HG03432 (cell line): ENCODE measurements around the gene SLC6A11.

Experiments
- ATAC-seq: cut with Tn5 transposase; IDR thresholded peaks from one replicate; pipeline ENCODE4 v1.9.1; 2021; ENCODE audit warnings: mild to moderate bottlenecking, moderate library complexity; ENCODE audit not compliant: unreplicated experiment

Gene SLC6A11

DNA sequence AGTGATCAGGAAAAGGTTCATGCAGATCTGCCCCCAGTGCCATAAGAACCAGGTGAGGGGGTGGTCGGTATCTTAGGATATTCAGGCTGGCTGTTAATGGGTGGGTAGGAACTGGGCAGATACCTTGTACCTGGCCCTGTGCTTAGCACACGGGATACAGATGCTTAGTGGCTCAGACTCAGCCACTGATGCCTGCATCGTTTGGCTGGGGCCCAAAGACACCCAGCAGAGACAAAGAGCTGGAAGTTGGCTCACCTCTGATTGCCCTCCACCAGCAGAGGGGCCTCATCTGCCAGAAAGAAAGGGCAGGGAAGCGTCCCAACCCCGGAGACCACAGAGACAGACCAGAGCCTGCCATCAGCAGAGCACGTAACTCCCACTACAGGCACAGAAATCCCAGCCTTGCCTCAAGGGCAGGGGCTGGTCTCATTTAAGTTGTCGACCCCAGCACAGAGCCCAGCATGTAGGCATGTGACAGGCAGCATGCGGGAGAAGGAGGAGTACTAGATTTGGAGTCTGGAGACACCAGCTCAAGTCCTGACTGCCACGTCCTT, 112.5 kb downstream of the SLC6A11 start:
- no peak for ATAC-seq

DNA sequence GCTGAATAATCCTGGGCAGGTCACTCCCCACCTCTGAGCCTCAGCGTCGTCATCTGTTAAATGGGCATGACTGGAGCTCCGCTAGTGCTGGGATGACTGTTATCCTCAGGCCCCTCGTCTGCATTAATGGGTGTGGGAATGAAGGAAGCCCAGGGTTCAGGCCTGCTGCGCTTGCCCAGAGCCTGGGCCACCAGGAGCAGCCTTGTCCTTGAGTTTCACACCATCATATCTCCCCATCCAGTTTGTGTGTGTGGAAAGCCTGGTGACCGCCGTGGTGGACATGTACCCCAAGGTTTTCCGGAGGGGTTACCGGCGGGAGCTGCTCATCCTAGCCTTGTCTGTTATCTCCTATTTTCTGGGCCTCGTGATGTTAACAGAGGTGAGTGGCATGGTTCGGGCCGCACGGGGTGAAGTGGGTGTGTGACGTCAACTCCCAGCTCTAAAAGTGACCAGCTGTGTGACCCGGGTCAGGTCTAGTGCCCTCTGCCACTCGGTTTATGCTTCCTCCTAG, 113.0 kb downstream of the SLC6A11 start:
- ATAC-seq, result no peak

- ATAC-seq, result no peak
Measured at GRCh38 chr3:10929978-10930665, 114.1 kb downstream of the SLC6A11 start.

- ATAC-seq, result no peak
Measured at GRCh38 chr3:10930666-10931040, 114.6 kb downstream of the SLC6A11 start.

DNA sequence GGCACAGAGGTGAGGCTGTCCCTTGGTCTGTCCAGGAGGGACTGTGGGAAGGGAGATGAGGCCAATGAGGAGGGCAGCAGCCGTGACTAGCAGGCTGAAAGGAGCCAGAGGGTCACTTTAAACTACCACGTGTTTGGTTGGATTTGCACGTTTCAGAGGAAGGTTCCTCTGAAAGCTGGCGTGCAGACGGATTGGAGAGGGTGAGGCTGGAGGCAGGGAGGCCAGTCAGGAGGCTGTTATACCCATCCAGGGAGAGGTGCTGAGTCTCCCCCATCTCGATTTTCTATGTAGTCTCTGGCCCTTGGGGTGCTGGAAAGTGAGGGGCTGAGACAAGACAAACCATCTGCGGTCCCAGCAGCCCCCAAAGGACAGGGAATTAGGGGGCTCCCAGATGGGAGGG, 116.6 kb downstream of the SLC6A11 start:
- no peak for ATAC-seq

DNA sequence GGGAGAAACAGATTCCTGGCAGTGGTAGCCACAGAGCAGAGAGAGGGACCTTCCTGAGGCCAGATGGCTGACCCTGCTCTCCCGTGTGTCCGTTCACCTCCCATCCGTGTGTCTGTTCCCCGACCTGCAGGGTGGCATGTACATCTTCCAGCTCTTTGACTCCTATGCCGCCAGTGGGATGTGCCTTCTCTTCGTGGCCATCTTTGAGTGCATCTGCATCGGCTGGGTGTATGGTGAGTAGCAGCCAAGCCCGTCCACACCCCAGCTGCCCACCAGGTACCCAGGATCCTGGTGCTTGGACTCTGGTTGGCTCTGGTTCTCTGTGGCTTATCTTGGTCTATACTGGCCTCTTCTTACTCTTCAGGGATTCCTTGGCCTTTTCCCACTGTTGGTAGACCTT, 117.0 kb downstream of the SLC6A11 start:
- no peak for ATAC-seq

DNA sequence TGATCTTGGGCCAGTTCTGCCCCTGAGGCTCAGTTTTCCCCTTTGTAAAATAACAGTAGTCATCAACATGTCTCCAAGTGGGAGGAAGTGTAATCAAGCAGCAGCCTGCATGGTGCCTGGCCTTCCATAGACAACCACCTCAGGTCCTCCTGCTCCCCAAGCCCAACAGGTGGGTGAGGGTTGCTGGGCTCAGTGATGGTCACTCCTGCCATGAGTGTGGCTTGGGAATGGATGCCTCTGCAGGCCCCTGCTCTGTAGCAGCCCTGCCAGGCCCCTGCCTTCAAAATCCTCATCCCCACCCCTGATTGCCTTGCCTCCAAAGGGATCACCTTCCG, 117.4 kb downstream of the SLC6A11 start:
- ATAC-seq, result no peak

DNA sequence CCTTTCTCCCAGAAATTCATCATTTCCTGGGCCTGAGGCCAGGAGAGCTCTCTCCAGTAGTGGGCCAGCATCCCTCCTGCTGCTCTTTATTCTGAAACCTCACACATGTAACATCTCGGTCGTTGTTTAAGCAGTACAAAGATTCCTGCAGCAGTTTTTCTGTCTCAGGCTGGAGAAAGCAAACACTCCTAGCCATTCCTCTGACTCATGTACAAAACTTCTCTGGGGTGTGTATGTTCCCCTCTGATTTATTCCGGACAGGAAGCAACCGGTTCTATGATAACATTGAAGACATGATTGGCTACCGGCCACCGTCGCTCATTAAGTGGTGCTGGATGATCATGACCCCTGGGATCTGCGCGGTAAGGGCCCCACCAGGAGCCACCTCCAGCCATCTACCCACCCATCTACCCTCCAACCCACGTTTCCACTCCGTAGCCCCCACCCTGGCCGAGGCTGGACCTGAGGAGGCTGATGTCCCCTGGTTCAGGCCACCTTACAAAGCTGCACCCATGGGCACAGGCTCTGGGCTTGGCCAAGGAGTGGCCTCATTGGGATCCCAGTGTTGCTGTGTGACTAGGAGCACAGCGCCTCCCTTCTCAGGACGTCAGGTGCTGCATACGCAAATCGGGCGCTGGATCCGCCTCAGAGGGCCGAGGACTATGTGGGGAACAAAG, 117.9 kb downstream of the SLC6A11 start:
- no peak for ATAC-seq

DNA sequence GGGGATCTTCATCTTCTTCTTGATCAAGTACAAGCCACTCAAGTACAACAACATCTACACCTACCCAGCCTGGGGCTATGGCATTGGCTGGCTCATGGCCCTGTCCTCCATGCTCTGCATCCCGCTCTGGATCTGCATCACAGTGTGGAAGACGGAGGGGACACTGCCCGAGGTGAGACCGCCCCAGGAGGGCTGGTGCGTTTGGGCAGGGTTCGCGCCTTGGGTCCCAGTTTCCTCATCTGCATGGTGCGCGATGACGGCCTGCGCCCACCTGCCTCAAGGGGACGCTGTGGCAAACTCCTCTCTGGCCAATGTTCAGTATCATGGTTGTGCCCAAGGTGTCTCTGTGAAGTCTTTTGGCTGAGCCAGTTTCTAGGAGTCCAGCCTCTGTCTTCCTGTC, 119.0 kb downstream of the SLC6A11 start:
- no peak for ATAC-seq

DNA sequence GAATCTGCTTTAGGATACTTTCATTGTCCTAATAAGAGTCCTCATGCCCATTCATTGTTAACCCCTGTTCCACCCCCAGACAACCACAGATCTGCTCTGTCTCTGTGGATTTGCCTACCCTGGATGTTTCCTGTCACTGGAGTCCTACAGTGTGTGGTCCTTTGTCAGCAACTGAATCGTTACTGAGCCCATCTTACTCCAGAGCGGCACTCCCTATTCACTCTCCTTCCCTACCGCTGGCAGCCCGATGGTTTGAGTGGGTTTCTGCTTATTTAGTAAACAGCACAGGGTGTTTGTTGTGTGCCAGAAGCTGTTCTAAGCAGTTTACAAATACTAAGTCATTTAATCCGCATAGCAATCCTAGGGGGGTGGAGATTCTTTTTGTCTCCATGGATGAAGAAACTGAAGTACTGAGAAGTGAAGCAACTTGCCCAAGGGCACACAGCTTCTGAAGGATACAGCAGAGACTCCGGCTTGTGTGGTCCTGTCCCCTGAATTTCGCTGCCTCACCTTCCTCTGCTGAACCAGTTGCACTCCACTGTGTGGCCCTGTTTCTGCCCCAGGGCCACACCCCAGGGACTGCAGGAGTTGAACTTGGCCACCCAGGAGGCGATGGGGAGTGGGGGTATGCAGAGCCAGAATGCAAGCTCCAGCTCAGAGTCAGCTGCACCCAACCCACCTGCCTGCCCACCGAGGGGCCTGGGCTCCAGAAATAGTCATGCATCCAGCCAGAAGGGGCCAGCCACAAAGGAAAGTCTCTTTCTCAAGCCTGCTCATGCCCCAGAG, 120.0 kb downstream of the SLC6A11 start:
- no peak for ATAC-seq

DNA sequence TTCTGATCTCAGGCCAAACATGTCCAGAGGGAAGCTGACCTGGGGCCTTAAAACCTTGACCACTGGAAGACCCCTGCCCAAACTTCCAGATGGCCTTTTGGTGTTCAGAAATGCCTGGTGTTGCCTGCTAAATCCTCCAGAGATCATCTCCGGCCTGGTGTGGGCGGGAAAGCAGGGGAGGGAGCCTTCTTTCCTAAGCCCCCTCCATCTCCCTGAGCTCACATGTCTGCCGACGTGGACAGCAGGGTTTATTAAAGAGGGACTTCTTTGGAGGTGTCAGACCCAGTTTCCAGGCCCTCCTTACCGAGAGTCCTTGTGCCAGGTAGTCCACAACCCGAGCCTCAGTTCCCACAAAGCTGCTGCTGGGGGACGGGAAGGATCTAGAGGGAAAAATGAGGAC, 120.7 kb downstream of the SLC6A11 start:
- ATAC-seq, result no peak

DNA sequence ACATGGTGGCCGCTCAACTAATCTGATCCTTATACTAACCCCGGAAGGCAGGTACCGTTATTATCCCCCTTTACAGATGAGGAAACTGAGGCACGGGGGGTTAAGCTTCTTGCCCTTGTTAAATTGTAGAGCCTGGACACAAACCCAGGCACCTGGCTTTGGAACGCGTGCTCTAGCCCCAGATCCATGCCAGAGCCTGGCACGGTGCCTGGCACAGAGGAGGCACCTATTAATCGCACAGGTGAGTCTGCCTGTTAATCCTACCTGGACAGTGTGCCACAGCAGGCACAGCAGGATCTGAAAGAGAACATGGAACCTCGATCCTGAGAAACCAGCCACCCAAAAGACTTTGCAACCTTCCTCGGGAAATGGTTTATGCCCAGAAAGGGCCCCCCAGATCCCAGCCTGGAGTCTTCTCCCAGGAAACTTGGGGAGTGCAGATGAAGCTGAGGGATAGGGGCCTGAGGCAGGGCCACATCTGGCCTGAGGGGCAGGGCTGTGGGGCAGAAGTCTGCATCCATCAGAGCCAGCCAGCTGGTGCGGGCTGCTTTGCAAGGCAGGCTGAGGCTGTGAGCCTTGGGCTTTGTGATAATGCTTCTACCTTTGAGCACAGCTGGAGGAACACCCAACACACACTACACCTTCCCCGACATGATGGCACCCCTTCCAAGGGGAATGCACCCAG, 121.3 kb downstream of the SLC6A11 start:
- ATAC-seq, result no peak

DNA sequence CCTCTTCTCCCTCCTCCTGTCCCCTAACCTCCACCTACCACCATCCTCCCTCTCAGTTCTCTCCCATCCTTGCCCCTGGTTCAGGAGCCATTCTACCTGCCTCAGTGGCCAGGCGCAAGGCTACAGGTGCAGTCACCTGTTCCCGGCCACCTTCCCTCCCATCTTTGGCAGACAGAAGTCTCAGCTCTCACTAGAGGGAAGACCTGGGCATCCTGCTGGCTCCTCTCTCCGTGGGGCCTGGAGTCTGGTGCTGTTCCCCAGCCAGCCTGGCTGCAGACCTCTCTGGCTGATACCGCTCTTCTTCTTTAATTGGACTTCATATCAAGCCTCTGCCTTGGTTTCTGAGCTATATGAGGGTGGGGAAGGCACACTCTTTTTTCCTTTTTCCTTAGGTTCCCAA, 123.5 kb downstream of the SLC6A11 start:
- ATAC-seq, result no peak

DNA sequence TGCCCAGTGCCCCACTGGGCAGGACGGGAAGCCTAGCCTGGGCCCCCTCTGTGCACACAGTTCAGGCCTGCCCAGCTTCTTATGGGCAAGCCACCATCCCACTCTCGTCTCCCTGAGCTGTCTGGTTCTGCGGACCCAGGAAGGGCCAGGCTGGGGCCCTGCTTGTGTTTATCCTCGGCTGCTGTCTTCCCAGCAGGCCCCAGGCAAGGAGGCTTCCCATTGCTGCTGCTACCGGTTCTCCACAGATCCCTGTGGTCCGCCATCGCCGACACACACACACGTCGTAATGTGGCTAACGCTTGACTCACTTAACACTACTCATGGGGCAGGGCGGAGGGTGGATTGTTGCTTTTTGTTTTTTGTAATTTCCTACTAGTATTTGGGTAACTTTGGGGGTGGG, 124.1 kb downstream of the SLC6A11 start:
- ATAC-seq, result no peak

DNA sequence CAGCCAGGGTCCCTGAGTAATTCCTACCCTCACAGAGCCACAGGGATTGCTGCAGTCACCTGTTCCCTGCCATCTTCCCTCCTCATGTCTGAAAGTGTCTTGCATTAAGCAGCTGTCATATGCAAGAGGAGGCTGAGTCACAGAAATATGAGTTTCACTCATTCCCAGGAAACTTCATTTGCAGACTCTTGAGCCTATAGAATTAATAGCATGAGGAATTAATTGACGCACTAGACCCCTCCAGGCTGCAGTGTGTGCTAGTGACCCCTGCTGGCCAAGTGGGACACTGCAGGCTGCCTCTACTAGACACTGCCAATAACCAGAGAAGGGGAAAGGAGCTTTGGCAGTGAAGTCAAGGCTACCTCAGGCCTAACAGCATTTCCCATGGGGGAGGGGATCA, 125.9 kb downstream of the SLC6A11 start:
- no peak for ATAC-seq

DNA sequence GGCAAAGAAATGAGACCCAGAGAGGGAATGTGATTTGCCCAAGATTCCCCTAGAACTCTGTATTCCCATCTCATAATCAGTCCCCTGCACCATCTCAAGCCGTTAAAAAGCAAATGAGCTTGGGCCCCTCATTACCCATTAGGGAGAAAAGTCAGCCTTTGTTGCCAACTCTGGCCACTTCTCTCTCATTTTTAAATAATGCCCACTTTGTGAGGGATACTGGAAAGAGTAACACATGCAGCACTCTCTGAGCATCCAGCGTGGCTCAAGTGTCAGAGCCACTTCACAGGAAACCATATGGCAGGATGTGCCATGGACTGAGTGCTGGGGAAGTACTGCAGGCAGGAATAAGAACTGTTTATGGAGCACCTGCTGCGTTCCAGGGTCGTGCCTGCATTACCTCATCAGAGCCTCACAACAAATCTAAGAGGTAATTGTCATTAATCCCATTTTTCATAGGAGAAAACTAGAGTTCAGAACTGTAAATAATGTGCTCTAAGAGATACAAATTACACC, 126.7 kb downstream of the SLC6A11 start:
- ATAC-seq, result no peak

DNA sequence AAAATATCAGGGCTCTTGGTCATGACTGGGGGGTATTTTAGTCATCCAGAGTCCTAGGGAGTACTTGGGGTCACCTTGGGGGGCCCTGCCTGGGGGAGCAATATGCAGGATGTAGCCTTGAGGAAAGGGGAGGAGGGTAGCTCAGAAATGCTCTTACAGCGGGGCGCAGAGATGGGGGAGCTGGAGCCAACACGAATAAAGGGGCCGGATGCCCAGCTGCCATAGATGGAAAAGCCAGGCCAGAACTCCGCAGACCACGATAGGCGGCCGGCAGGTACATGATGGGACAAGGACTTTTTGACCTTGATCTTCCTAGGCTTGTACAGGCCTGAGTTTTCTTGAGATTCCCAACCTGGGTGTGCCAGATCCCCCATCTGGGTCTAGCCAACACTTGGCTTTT, 128.8 kb downstream of the SLC6A11 start:
- no peak for ATAC-seq

DNA sequence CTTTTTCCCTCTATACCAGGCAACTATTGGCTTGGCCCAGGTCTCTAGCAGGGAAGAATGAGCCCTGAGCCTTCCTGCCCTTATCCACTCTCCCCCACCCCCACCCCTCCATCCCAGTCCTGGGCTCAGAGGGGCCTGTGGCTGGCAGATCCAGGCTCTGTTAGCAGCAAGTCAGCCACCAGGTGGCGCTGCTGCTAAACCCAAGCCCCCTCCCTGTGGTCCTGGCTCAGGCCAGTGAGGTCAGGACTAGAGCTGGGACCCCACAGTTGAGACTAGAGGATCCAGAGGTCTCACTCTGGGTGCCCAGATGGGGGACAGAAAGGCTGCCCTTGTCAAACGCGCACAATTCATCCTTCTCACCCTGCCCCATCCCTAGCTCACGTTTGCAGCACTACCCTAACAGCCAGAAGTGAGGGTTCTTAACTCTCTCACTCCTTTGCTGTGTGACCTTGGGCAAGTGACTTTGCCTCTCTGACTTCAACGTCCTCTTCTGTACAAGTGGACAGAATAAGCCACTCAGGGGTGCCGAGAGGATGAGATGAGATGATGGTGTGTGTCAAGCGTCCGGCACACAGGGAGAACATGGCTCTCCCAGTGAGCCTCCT, 129.8 kb downstream of the SLC6A11 start:
- no peak for ATAC-seq

- no peak for ATAC-seq
Measured at GRCh38 chr3:10946526-10946925, 130.5 kb downstream of the SLC6A11 start.

DNA sequence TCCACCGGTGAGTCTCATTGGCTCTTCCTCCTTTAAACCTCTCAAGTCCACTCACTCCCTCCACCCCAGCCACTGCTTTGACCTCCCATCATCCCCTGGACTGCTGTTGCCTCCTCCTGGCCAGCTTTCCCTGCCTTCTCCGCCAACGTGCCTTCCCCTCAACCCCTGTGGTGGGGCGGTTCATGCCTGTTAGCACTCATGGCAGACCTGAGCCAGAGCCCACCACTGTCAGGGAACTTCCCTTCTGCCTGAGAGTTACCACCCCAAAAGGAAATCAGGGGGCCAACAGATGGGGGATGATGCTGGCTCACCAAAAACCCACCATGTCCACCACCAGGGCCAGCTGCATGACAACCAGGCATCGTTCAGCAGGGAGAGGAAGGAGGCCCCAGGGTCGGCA, 132.3 kb downstream of the SLC6A11 start:
- ATAC-seq, result no peak

- no peak for ATAC-seq
Measured at GRCh38 chr3:10949197-10949596, 133.2 kb downstream of the SLC6A11 start.
